Activated B cell treated with CpG ODN at 0.5 μM for 24 hours (primary cell): ENCODE data around the gene TENT5A. TPM values are rescaled to one million over a fixed set of nuclear protein-coding genes. Genes with fewer than 3 reads are reported as not detected.

Experiments
- ATAC-seq: fragments of 200-7000 bp; cut with Tn5 transposase; one replicate; pipeline ENCODE4 v1.10.0; 2021; ENCODE audit warnings: low read depth, mild to moderate bottlenecking, moderate library complexity
- CTCF ChIA-PET: fragments of 350-600 bp; sonication (Branson Sonifier 250); formaldehyde crosslinking; loops from one replicate; lab custom pipeline; 2021; ENCODE audit warnings: antibody characterized with exemption; lab: Charles Lee
- POLR2A ChIA-PET: fragments of 350-600 bp; sonication (Branson Sonifier 250); formaldehyde crosslinking; loops from one replicate; lab custom pipeline; 2021; ENCODE audit warnings: antibody characterized with exemption; lab: Charles Lee
- DNase-seq: peaks from one replicate; pipeline ENCODE4 v3.0.0; 2022
- H3K27ac Mint-ChIP-seq: one replicate; pipeline ENCODE4 v1.8.0; 2020; ENCODE audit warnings: mixed read lengths
- H3K27me3 Mint-ChIP-seq: one replicate; pipeline ENCODE4 v1.8.0; 2021; ENCODE audit warnings: mixed read lengths
- H3K36me3 Mint-ChIP-seq: one replicate; pipeline ENCODE4 v1.8.0; 2021; ENCODE audit warnings: low read depth, mixed read lengths
- H3K4me1 Mint-ChIP-seq: one replicate; pipeline ENCODE4 v1.8.0; 2021; ENCODE audit warnings: mixed read lengths
- H3K4me3 Mint-ChIP-seq: one replicate; pipeline ENCODE4 v1.8.0; 2020; ENCODE audit warnings: mild to moderate bottlenecking, mixed read lengths
- H3K9me3 Mint-ChIP-seq: one replicate; pipeline ENCODE4 v1.8.0; 2020; ENCODE audit warnings: mixed read lengths
- CTCF ChIP-seq: fragments of 200-600 bp; IDR thresholded peaks from one replicate; pipeline ENCODE4 v1.8.0; 2022; ENCODE audit warnings: antibody characterized with exemption, mild to moderate bottlenecking
- intact Hi-C: fragments of 100-400 bp; cut with micrococcal nuclease; formaldehyde crosslinking; loops from one replicate; pipeline ENCODE4 v1.15.1; 2024
- total RNA-seq: library from RNA; stranded (reverse); gene quantifications from 2 replicates; pipeline ENCODE4 v1.2.3, GENCODE V29; 2022

The TENT5A gene
- total RNA-seq, 1 donor from 2014 or later = 7.5 TPM

GRCh38 chr6:81734500-81735150, 17.9 kb downstream of the TENT5A start:
- TF ChIP-seq CTCF = no peak
- DNase-seq (no peak), ATAC-seq (no peak)
- Mint-ChIP-seq H3K9me3 (peaks cover 4% of the 10 kb centered on the region), H3K4me1 (no peaks in the 10 kb centered on the region), H3K36me3 (no peaks in the 10 kb centered on the region), H3K4me3 (no peak overlapping the region), H3K27ac (no peak overlapping the region), H3K27me3 (no peaks in the 10 kb centered on the region)
- intact Hi-C loops = no loop called here
- CTCF ChIA-PET = interaction anchor here (2.2 kb wide), 1 partner anchor 19 kb away, joined by 15 read pairs; the partner anchor contains the start of gene TENT5A
- POLR2A ChIA-PET = no interaction called here

GRCh38 chr6:81734081-81734480, 18.4 kb downstream of the TENT5A start:
- ATAC-seq (no peak), DNase-seq (no peak)
- H3K4me3 Mint-ChIP-seq = no peak overlapping the region
- no peaks in the 10 kb centered on the region for H3K27me3 Mint-ChIP-seq
- POLR2A ChIA-PET = no interaction called here
- no peak overlapping the region for H3K27ac Mint-ChIP-seq
- intact Hi-C loops = no loop called here
- H3K9me3 Mint-ChIP-seq = peaks cover 4% of the 10 kb centered on the region
- H3K36me3 Mint-ChIP-seq = no peaks in the 10 kb centered on the region
- TF ChIP-seq CTCF = no peak
- no peaks in the 10 kb centered on the region for H3K4me1 Mint-ChIP-seq
- CTCF ChIA-PET = interaction anchor here (2.2 kb wide), 1 partner anchor 19 kb away, joined by 15 read pairs; the partner anchor contains the start of gene TENT5A

GRCh38 chr6:81731814-81732213, 20.7 kb downstream of the TENT5A start:
- intact Hi-C loops = no loop called here
- Mint-ChIP-seq H3K4me3 (no peak overlapping the region), H3K27ac (no peak overlapping the region), H3K9me3 (peaks cover 4% of the 10 kb centered on the region), H3K4me1 (no peaks in the 10 kb centered on the region), H3K27me3 (no peaks in the 10 kb centered on the region), H3K36me3 (no peaks in the 10 kb centered on the region)
- CTCF ChIA-PET = no interaction called here
- DNase-seq (no peak), ATAC-seq (no peak)
- TF ChIP-seq CTCF = no peak
- POLR2A ChIA-PET = no interaction called here

- Mint-ChIP-seq H3K9me3 (no peaks in the 10 kb centered on the region), H3K36me3 (no peaks in the 10 kb centered on the region), H3K4me1 (no peaks in the 10 kb centered on the region), H3K4me3 (no peak overlapping the region), H3K27me3 (no peaks in the 10 kb centered on the region), H3K27ac (no peak overlapping the region)
- TF ChIP-seq CTCF = no peak
- intact Hi-C loops = no loop called here
- CTCF ChIA-PET = interaction anchor here (0.6 kb wide), 2 partner anchors 277 to 330 kb away, joined by 3 to 4 read pairs; no protein-coding TSS in a partner anchor
- no peak for ATAC-seq
- POLR2A ChIA-PET = no interaction called here
- no peak for DNase-seq
These were observed 24.5 kb downstream of the TENT5A start for GRCh38 chr6:81727876-81728517.

- H3K36me3 Mint-ChIP-seq = no peaks in the 10 kb centered on the region
- intact Hi-C loops = no loop called here
- no peaks in the 10 kb centered on the region for H3K4me1 Mint-ChIP-seq
- no peak overlapping the region for H3K27ac Mint-ChIP-seq
- H3K9me3 Mint-ChIP-seq = no peaks in the 10 kb centered on the region
- POLR2A ChIA-PET = no interaction called here
- ATAC-seq = no peak
- CTCF ChIA-PET = no interaction called here
- DNase-seq = no peak
- no peaks in the 10 kb centered on the region for H3K27me3 Mint-ChIP-seq
- no peak for TF ChIP-seq CTCF
- H3K4me3 Mint-ChIP-seq = no peak overlapping the region
These were observed 27.4 kb downstream of the TENT5A start for GRCh38 chr6:81725127-81725526.
